Tibial nerve (tissue), 4 donors: Measurements from ENCODE around the gene NUBP2.

Experiments
- EP300 ChIP-seq, 2 donors: sonication (generic); formaldehyde crosslinking; IDR thresholded peaks; one replicate each; pipeline ENCODE4 v1.6.1; 2017; ENCODE audit warnings: antibody characterized with exemption in 2 of 2, mild to moderate bottlenecking in 1 of 2
- POLR2A ChIP-seq, 2 donors: fragments of 450-650 bp; IDR thresholded peaks; one replicate each; pipeline ENCODE4 v1.6.1; 2017; ENCODE audit warnings: antibody characterized with exemption in 2 of 2, mild to moderate bottlenecking in 2 of 2, moderate library complexity in 2 of 2
- TF ChIP-seq, protein P1 (sequence below), 5 experiments: fragments of 200-600 bp in 3 of 5; fragments of 450-650 bp in 2 of 5; sonication (generic) in 3 of 5; IDR thresholded peaks; one replicate each; pipeline ENCODE4 v1.5.1; 2016 to 2019; ENCODE audit warnings: antibody characterized with exemption in 5 of 5, mild to moderate bottlenecking in 3 of 5, moderate library complexity in 2 of 5

DNA sequence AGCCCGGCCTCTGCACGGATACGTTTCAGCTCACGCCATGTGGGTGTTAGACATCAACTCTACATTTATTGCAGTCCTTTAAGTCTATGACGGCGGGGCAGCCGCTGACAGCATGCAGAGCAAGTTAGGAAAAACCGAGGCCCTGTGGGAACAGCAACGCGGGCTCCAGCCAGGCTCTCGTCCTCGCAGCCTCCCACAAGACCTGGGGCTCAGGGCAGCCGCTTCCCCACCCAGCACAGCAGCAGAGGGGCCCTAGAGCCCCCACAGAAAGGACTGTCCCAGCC lies 6.1 kb upstream of the NUBP2 start:
- TF ChIP-seq, protein P1, sequence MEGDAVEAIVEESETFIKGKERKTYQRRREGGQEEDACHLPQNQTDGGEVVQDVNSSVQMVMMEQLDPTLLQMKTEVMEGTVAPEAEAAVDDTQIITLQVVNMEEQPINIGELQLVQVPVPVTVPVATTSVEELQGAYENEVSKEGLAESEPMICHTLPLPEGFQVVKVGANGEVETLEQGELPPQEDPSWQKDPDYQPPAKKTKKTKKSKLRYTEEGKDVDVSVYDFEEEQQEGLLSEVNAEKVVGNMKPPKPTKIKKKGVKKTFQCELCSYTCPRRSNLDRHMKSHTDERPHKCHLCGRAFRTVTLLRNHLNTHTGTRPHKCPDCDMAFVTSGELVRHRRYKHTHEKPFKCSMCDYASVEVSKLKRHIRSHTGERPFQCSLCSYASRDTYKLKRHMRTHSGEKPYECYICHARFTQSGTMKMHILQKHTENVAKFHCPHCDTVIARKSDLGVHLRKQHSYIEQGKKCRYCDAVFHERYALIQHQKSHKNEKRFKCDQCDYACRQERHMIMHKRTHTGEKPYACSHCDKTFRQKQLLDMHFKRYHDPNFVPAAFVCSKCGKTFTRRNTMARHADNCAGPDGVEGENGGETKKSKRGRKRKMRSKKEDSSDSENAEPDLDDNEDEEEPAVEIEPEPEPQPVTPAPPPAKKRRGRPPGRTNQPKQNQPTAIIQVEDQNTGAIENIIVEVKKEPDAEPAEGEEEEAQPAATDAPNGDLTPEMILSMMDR (IDR thresholded peaks at IDR 0.05), result no peak
- TF ChIP-seq POLR2A (IDR thresholded peaks at IDR 0.05) (no peak), EP300 (IDR thresholded peaks at IDR 0.05) (no peak)
